Esophagus muscularis mucosa (tissue), 4 donors: ENCODE results near the gene TEAD1. TPM values are rescaled to one million over a fixed set of nuclear protein-coding genes. Genes with fewer than 3 reads are reported as not detected.

Experiments used
- DNase-seq: peaks from one replicate; pipeline ENCODE4 v3.0.0-alpha.2; 2017; ENCODE audit errors: extremely low spot score
- H3K27ac ChIP-seq, 4 donors: fragments of 200-600 bp; sonication (generic); replicated peaks in 1 of 4; 1 replicate in 3 of 4; 2 replicates in 1 of 4; pipeline ENCODE4 v1.5.1; 2016 to 2019; ENCODE audit warnings: mild to moderate bottlenecking in 1 of 4
- H3K27me3 ChIP-seq, 4 donors: fragments of 200-600 bp; sonication (generic); one replicate each; pipeline versions ENCODE4 v1.5.1 to v1.6.0; 2016 to 2019
- H3K36me3 ChIP-seq, 4 donors: fragments of 200-600 bp; sonication (generic); one replicate each; pipeline ENCODE4 v1.5.1; 2016 to 2019
- H3K4me1 ChIP-seq, 4 donors: fragments of 200-600 bp; sonication (generic); one replicate each; pipeline ENCODE4 v1.5.1; 2016 to 2019
- H3K4me3 ChIP-seq, 4 donors: fragments of 200-600 bp; sonication (generic); 1 replicate in 2 of 4; 2 replicates in 2 of 4; pipeline ENCODE4 v1.5.1; 2016 to 2019; ENCODE audit warnings: mild to moderate bottlenecking in 4 of 4, moderate library complexity in 1 of 4
- H3K9me3 ChIP-seq, 4 donors: fragments of 200-600 bp; sonication (generic); 1 replicate in 3 of 4; 2 replicates in 1 of 4; pipeline ENCODE4 v1.5.1; 2016 to 2019
- EP300 ChIP-seq: sonication (generic); formaldehyde crosslinking; IDR thresholded peaks from one replicate; pipeline ENCODE4 v1.6.1; 2017; ENCODE audit warnings: antibody characterized with exemption
- POLR2A ChIP-seq: fragments of 450-650 bp; IDR thresholded peaks from one replicate; pipeline ENCODE4 v1.6.1; 2017; ENCODE audit warnings: antibody characterized with exemption, moderate library complexity, mild to moderate bottlenecking, low read depth
- POLR2AphosphoS5 ChIP-seq, 2 donors: sonication (generic); formaldehyde crosslinking; IDR thresholded peaks; one replicate each; pipeline ENCODE4 v1.6.1; 2017; ENCODE audit warnings: antibody characterized with exemption in 2 of 2
- WGBS: methylation state at CpG from one replicate; pipeline ENCODE4 v1.1.5; 2018; 5-methylcytosine and 5-hydroxymethylcytosine counted together
- intact Hi-C: fragments of 100-400 bp; cut with DNase I; formaldehyde crosslinking; loops from one replicate; pipeline ENCODE4 v1.15.1; 2023
- total RNA-seq, 4 donors: library from RNA; depleted of rRNA; stranded (reverse); fragments of >200 nt; gene quantifications; one replicate each; pipeline versions ENCODE4 v1.1.0 to v1.2.1, GENCODE V29; 2016
- TF ChIP-seq, protein P1 (sequence below), 3 experiments: fragments of 200-600 bp in 2 of 3; fragments of 450-650 bp in 1 of 3; sonication (generic) in 2 of 3; IDR thresholded peaks; one replicate each; pipeline ENCODE4 v1.5.1; 2017 to 2019; ENCODE audit warnings: antibody characterized with exemption in 3 of 3, mild to moderate bottlenecking in 2 of 3, moderate library complexity in 1 of 3

The TEAD1 gene
- total RNA-seq, 4 donors from 2014 or later = 147 to 307 (median 232) TPM

DNA sequence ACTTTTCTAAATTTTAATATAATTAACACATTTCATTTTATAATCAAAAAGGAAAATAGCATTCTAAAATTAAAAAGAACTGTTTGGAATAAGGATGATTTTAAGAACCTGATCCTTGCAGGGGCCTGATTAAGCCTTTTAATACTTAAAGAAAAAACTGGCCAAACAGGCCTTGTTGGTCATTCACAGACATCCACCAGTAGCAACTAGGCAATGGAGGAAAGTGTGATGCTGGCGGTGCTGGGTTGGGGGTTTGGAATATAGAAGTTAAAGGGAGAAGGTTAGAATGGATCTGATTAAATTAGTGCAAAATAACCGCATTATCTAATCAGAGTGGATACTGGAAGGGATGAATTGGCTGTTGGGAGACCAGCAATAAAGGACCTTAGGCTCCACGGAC lies 16.9 kb upstream of the TEAD1 start:
- Histone ChIP-seq H3K36me3 (no peaks in the 10 kb centered on the region), H3K9me3 (peaks cover 0 to 24% (median 13%) of the 10 kb centered on the region in 4 donors), H3K27me3 (no peaks in the 10 kb centered on the region), H3K4me3 (no peak overlapping the region), H3K4me1 (no peaks in the 10 kb centered on the region), H3K27ac (no peak overlapping the region)
- TF ChIP-seq POLR2A (no peak), POLR2AphosphoS5 (IDR thresholded peaks at IDR 0.05) (no peak), EP300 (no peak)
- TF ChIP-seq, protein P1, sequence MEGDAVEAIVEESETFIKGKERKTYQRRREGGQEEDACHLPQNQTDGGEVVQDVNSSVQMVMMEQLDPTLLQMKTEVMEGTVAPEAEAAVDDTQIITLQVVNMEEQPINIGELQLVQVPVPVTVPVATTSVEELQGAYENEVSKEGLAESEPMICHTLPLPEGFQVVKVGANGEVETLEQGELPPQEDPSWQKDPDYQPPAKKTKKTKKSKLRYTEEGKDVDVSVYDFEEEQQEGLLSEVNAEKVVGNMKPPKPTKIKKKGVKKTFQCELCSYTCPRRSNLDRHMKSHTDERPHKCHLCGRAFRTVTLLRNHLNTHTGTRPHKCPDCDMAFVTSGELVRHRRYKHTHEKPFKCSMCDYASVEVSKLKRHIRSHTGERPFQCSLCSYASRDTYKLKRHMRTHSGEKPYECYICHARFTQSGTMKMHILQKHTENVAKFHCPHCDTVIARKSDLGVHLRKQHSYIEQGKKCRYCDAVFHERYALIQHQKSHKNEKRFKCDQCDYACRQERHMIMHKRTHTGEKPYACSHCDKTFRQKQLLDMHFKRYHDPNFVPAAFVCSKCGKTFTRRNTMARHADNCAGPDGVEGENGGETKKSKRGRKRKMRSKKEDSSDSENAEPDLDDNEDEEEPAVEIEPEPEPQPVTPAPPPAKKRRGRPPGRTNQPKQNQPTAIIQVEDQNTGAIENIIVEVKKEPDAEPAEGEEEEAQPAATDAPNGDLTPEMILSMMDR (IDR thresholded peaks at IDR 0.05) = no peak
- WGBS = 96% methylated on average over 3 of the region's 3 CpGs
- no peak for DNase-seq
- intact Hi-C loops = no loop called here

DNA sequence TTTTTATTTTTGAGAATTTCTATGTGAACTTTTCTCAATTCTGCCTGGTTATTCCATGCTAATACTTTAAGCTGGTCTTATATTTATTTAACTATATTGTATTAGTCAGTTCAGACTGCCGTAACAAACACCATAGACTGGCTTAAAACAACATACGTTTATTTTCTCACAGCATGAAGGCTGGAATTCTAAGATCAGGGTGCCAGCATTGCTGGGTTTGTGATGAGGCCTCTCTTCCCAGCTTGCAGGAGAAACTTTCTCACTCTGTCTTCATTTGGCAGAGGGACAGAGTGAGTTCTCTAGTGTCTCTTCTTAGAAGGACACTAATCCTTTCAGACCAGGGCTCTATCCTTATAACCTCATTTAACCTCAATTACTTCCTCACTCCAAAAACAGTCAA lies 16.2 kb upstream of the TEAD1 start:
- TF ChIP-seq EP300 (no peak), POLR2AphosphoS5 (IDR thresholded peaks at IDR 0.05) (no peak), POLR2A (no peak)
- TF ChIP-seq, protein P1 (IDR thresholded peaks at IDR 0.05) = no peak
- intact Hi-C loops = no loop called here
- no peak for DNase-seq

DNA sequence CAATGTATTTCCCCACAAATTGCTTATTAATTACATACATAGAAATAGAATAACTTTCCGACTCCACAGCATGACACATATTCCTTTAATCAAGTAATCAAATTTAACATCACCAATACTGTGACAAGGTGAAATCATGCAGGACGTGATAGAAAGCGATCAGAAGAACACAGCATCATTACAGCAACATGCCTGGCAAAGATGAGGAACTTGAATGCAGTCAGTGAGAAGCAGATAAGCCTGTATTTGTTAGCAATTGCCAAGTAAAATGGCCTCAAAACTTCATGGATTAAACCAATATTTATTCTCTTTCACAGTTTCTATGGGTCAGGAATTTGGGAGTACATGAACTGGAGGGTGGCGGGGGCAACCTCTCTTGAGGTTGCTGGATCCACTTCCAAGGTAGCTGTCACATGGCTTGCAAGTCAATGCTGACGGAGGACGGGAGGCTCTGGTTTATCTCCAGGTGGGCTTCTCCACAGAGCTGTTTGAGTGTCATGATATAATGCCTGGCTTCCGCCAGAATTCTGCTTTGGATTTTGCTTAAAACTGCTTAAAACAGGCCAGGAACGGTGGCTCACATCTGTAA lies 12.0 kb upstream of the TEAD1 start:
- Histone ChIP-seq H3K4me3 (no peak overlapping the region), H3K27me3 (no peaks in the 10 kb centered on the region), H3K9me3 (peaks cover 0 to 4% (median 0%) of the 10 kb centered on the region in 4 donors), H3K27ac (no peak overlapping the region), H3K4me1 (no peaks in the 10 kb centered on the region), H3K36me3 (no peaks in the 10 kb centered on the region)
- WGBS = 89% methylated on average over 8 of the region's 8 CpGs
- intact Hi-C loops = loop anchor here (10.0 kb wide), 1 partner anchor 157 kb away; no protein-coding TSS in a partner anchor
- TF ChIP-seq POLR2AphosphoS5 (IDR thresholded peaks at IDR 0.05) (no peak), EP300 (no peak), POLR2A (no peak)
- TF ChIP-seq, protein P1 (IDR thresholded peaks at IDR 0.05) = no peak
- no peak for DNase-seq

More for the DNA sequence above, 16.2 kb upstream of the TEAD1 start:
- H3K9me3 ChIP-seq = peaks cover 0 to 24% (median 13%) of the 10 kb centered on the region in 4 donors
- no peak overlapping the region for H3K4me3 ChIP-seq
- no peaks in the 10 kb centered on the region for H3K27me3 ChIP-seq
- 96% methylated on average over 2 of the region's 2 CpGs for WGBS
- no peaks in the 10 kb centered on the region for H3K4me1 ChIP-seq
- H3K27ac ChIP-seq = no peak overlapping the region
- no peaks in the 10 kb centered on the region for H3K36me3 ChIP-seq

DNA sequence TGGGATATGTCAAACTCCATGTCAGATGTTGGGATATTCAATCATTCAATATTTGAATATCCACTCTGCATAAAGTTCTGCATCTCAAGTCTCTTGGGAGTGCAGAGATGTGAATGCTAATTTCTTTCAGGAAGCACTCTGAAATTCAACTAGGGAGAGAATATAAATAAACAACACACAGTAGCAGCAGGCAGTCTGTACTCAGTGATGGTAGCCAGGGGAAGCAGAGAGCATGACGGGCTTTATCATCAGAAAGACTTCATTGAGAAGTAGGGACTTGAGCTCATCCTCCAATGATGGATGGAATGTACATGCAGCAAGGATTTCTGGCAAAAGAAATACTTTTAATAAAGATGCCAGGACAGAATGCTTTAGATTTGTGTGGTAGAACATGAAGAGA lies 9.8 kb upstream of the TEAD1 start:
- no peaks in the 10 kb centered on the region for H3K27me3 ChIP-seq
- H3K27ac ChIP-seq = no peak overlapping the region
- DNase-seq = no peak
- WGBS = 90% methylated on average over 1 of the region's 1 CpG
- no peak overlapping the region for H3K4me3 ChIP-seq
- no peaks in the 10 kb centered on the region for H3K4me1 ChIP-seq
- intact Hi-C loops = loop anchor here (10.0 kb wide), 1 partner anchor 160 kb away; no protein-coding TSS in a partner anchor
- TF ChIP-seq EP300 = no peak
- no peaks in the 10 kb centered on the region for H3K9me3 ChIP-seq
- no peaks in the 10 kb centered on the region for H3K36me3 ChIP-seq

DNA sequence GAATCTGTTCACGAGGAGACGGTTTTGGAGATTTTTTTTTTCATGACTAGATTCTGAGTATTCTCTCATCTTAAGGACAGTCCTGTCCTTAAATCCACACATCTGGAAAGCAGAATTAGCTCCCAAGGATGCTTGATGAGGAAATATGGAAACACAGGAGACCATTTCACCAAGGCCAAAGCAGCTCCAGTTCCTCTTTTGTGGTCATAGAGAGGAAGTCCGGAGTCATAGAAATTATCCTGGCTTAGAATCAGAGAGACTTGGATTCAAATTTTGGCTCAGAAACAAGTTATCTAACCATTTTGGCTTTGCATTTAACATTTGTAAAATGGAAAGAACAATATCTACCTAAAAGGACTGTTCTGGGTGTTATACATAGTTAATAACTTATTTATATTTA lies 7.3 kb upstream of the TEAD1 start:
- Histone ChIP-seq H3K27me3 (no peaks in the 10 kb centered on the region), H3K4me1 (peaks cover 0 to 5% (median 0%) of the 10 kb centered on the region in 4 donors), H3K36me3 (no peaks in the 10 kb centered on the region), H3K9me3 (no peaks in the 10 kb centered on the region), H3K4me3 (no peak overlapping the region), H3K27ac (no peak overlapping the region)
- intact Hi-C loops = loop anchor here (10.0 kb wide), 1 partner anchor 162 kb away; no protein-coding TSS in a partner anchor
- no peak for DNase-seq
- WGBS = 87% methylated on average over 3 of the region's 3 CpGs
- TF ChIP-seq POLR2AphosphoS5 (IDR thresholded peaks at IDR 0.05) (no peak), POLR2A (no peak), EP300 (no peak)
- TF ChIP-seq, protein P1 (IDR thresholded peaks at IDR 0.05) = no peak
